ENCODE data around the gene NUF2. TPM values are rescaled to one million over a fixed set of nuclear protein-coding genes. Genes with fewer than 3 reads are reported as not detected.

Gene NUF2
- total and polyA plus RNA-seq, 2 donors (not counting 3 experiments of a cell fraction or from before 2014, with no cell fraction given): 14.3 to 38.6 TPM

- ChIA-PET POLR2A (no interaction called here), CTCF (no interaction called here)
- intact Hi-C loops (cut with micrococcal nuclease) (no loop called here), dilution Hi-C loops (cut with MboI; ENCODE audit: extremely low pct_ligation_motif_present, low sequenced_read_pairs) (no loop called here)
- peaks cover 0 to 3% of the 10 kb centered on the region in 2 experiments for H3K27me3 ChIP-seq (ENCODE audit: control insufficient read depth in 2 of 2, insufficient read depth in 2 of 2, low read length in 2 of 2)
- FAIRE-seq: no peak
- H3K4me1 ChIP-seq (ENCODE audit: control insufficient read depth, extremely low read depth, insufficient read depth, low read length): no peaks in the 10 kb centered on the region
- H3K36me3 ChIP-seq (ENCODE audit: control insufficient read depth in 2 of 2, extremely low read depth in 1 of 2, insufficient read depth in 2 of 2, low read length in 2 of 2): no peaks in the 10 kb centered on the region
- DNase-seq (ENCODE audit: low read depth, low spot score): no peak
- H3K27ac ChIP-seq (ENCODE audit: insufficient read depth, low read depth, low read length): no peak overlapping the region
- H3K79me2 ChIP-seq (ENCODE audit: control insufficient read depth, insufficient read depth, low read length): no peaks in the 10 kb centered on the region
- H3K9me3 ChIP-seq (replicated peaks; ENCODE audit: control insufficient read depth, insufficient read depth, low read length): no peaks in the 10 kb centered on the region
- H2AFZ ChIP-seq (ENCODE audit: low read depth, low read length): no peak overlapping the region
- no peak overlapping the region for H3K9ac ChIP-seq (replicated peaks; ENCODE audit: extremely low read depth, insufficient read depth, low read length)
- BruUV-seq (replicated peaks): no TSS peak
- TF ChIP-seq POLR2AphosphoS5 (IDR thresholded peaks at IDR 0.05; ENCODE audit: insufficient read depth, low read depth, low read length) (no peak), MYC (IDR thresholded peaks at IDR 0.05; ENCODE audit: low read depth, low read length) (no peak), MAX (IDR thresholded peaks at IDR 0.05; ENCODE audit: insufficient read depth, insufficient read length) (no peak), CTCF (IDR thresholded peaks at IDR 0.05; ENCODE audit: extremely low read depth in 1 of 2, insufficient read depth in 1 of 2, low read depth in 1 of 2, low read length in 2 of 2) (no peak), POLR2A (IDR thresholded peaks at IDR 0.05; ENCODE audit: low read depth, low read length) (no peak), EZH2 (IDR thresholded peaks at IDR 0.05; ENCODE audit: borderline replicate concordance, low read depth, low read length, severe bottlenecking) (no peak), JUN (IDR thresholded peaks at IDR 0.05; ENCODE audit: borderline replicate concordance, insufficient read depth, insufficient read length, low read depth) (no peak), GATA2 (IDR thresholded peaks at IDR 0.05; ENCODE audit: insufficient read depth, insufficient read length, low read depth, low read length) (no peak), FOS (IDR thresholded peaks at IDR 0.05; ENCODE audit: borderline replicate concordance, insufficient read depth, low read length) (no peak)
- H3K4me2 ChIP-seq (ENCODE audit: insufficient read depth, low read length): no peak overlapping the region
- no peaks in the 10 kb centered on the region for H4K20me1 ChIP-seq (replicated peaks; ENCODE audit: control insufficient read depth, extremely low read depth, insufficient read depth, low read length)
- no peak overlapping the region for H3K4me3 ChIP-seq (replicated peaks in 1 of 3; ENCODE audit: insufficient read depth in 1 of 3, low read depth in 1 of 3, low read length in 3 of 3)
- H3K9me1 ChIP-seq (replicated peaks; ENCODE audit: control insufficient read depth, extremely low read depth, insufficient read depth, low read length): no peaks in the 10 kb centered on the region
Measured at GRCh38 chr1:163379801-163380200, 58.0 kb downstream of the NUF2 start.
